Measurements from ENCODE around the gene CHMP1A.
"Not testable (repeated sequence)": the region's sequence is repeated elsewhere in the genome, so short reads cannot be mapped to it uniquely, and the experiment has no call there.

CHMP1A gene

GRCh38 chr16:89695875-89696669, 38.6 kb upstream of the CHMP1A start:
- TF ChIP-seq CTCF (IDR thresholded peaks at IDR 0.05; ENCODE audit: insufficient read depth, low read depth, low read length, missing control alignments), result no peak
- H3K4me3 ChIP-seq (ENCODE audit: low read depth, low read length), result no peak overlapping the region
- DNase-seq (ENCODE audit: low read depth), result no peak

- DNase-seq (ENCODE audit: low read depth), result no peak
- no peak for TF ChIP-seq CTCF (IDR thresholded peaks at IDR 0.05; ENCODE audit: insufficient read depth, low read depth, low read length, missing control alignments)
Measured at GRCh38 chr16:89695086-89695874, 37.8 kb upstream of the CHMP1A start.

GRCh38 chr16:89694784-89695085, 37.2 kb upstream of the CHMP1A start:
- not testable (repeated sequence) for DNase-seq (ENCODE audit: low read depth); H3K4me3 ChIP-seq (ENCODE audit: low read depth, low read length)

More at GRCh38 chr16:89695086-89695874, 37.8 kb upstream of the CHMP1A start:
- H3K4me3 ChIP-seq (ENCODE audit: low read depth, low read length), result no peak overlapping the region

- no peak overlapping the region for H3K4me3 ChIP-seq (ENCODE audit: low read depth, low read length)
- DNase-seq (ENCODE audit: low read depth), result no peak
- TF ChIP-seq CTCF (IDR thresholded peaks at IDR 0.05; ENCODE audit: insufficient read depth, low read depth, low read length, missing control alignments), result no peak
Measured at GRCh38 chr16:89693931-89694783, 36.6 kb upstream of the CHMP1A start.

- TF ChIP-seq CTCF (IDR thresholded peaks at IDR 0.05; ENCODE audit: insufficient read depth, low read depth, low read length, missing control alignments), result no peak
- H3K4me3 ChIP-seq (ENCODE audit: low read depth, low read length), result no peak overlapping the region
Measured at GRCh38 chr16:89693289-89693731, 35.8 kb upstream of the CHMP1A start.

GRCh38 chr16:89691986-89692569, 34.6 kb upstream of the CHMP1A start:
- DNase-seq (ENCODE audit: low read depth), result no peak
- no peak for TF ChIP-seq CTCF (IDR thresholded peaks at IDR 0.05; ENCODE audit: insufficient read depth, low read depth, low read length, missing control alignments)
- no peak overlapping the region for H3K4me3 ChIP-seq (ENCODE audit: low read depth, low read length)

More at GRCh38 chr16:89693289-89693731, 35.8 kb upstream of the CHMP1A start:
- DNase-seq (ENCODE audit: low read depth), result no peak
